PC-3 (cell line): ENCODE data around the gene GLDC. TPM values are rescaled to one million over a fixed set of nuclear protein-coding genes. Genes with fewer than 3 reads are reported as not detected.
A peak's percentile ranks its signal among the peaks of the same experiment; 100 is the strongest.
"Not testable (repeated sequence)": the region's sequence is repeated elsewhere in the genome, so short reads cannot be mapped to it uniquely, and the experiment has no call there.

Experiments
- ATAC-seq: fragments of 200-7000 bp; cut with Tn5 transposase; 2 replicates; pipeline ENCODE4 v1.9.1; 2020; ENCODE audit warnings: mild to moderate bottlenecking, moderate library complexity
- BruUV-seq: library from RNA; stranded (reverse); fragments of 400-500 nt; replicated peaks from 2 replicates; lab custom pipeline; 2021; lab: Mats Ljungman, UMichigan
- CTCF ChIA-PET: fragments of 300-600 bp; sonication (Branson Sonifier 250); formaldehyde crosslinking; loops from one replicate; lab custom pipeline; 2022; ENCODE audit warnings: antibody characterized with exemption; lab: Charles Lee
- POLR2A ChIA-PET: fragments of 300-600 bp; sonication (Branson Sonifier 250); formaldehyde crosslinking; loops from one replicate; lab custom pipeline; 2022; ENCODE audit warnings: antibody characterized with exemption; ENCODE audit not compliant: unreplicated experiment; lab: Charles Lee
- DNase-seq: peaks from one replicate; pipeline ENCODE4 v3.0.0-alpha.2; 2015
- H2AFZ ChIP-seq: fragments of 300-600 bp; sonication (generic); 2 replicates; pipeline ENCODE4 v1.6.0; 2016; ENCODE audit warnings: antibody characterized with exemption, low read length
- H3F3A ChIP-seq: fragments of 300-600 bp; sonication (generic); one replicate; pipeline ENCODE4 v1.6.0; 2017; ENCODE audit warnings: antibody characterized with exemption, low read length, control low read depth, mild to moderate bottlenecking; ENCODE audit not compliant: unreplicated experiment
- H3K27ac ChIP-seq: fragments of 300-600 bp; sonication (generic); 2 replicates; pipeline ENCODE4 v1.5.1; 2016; ENCODE audit warnings: mild to moderate bottlenecking, low read length
- H3K27me3 ChIP-seq: fragments of 300-600 bp; sonication (generic); 2 replicates; pipeline ENCODE4 v1.6.1; 2016; ENCODE audit warnings: low read length, mixed read lengths
- H3K36me3 ChIP-seq: fragments of 300-600 bp; sonication (generic); 2 replicates; pipeline ENCODE4 v1.6.1; 2016; ENCODE audit warnings: low read depth, mixed run types, low read length, mixed read lengths
- H3K4me1 ChIP-seq: fragments of 300-600 bp; sonication (generic); 2 replicates; pipeline ENCODE4 v1.5.1; 2016; ENCODE audit warnings: low read length; ENCODE audit not compliant: insufficient read depth
- H3K4me2 ChIP-seq: fragments of 300-600 bp; sonication (generic); 2 replicates; pipeline ENCODE4 v1.6.0; 2016; ENCODE audit warnings: low read length
- H3K4me3 ChIP-seq: fragments of 300-600 bp; sonication (generic); 2 replicates; pipeline ENCODE4 v1.5.1; 2016; ENCODE audit warnings: mild to moderate bottlenecking, low read length, mixed read lengths
- H3K79me2 ChIP-seq: fragments of 300-600 bp; sonication (generic); 2 replicates; pipeline ENCODE4 v1.6.1; 2017; ENCODE audit warnings: low read length, mixed read lengths
- H3K9ac ChIP-seq: fragments of 300-600 bp; sonication (generic); 2 replicates; pipeline ENCODE4 v1.6.0; 2016; ENCODE audit warnings: mild to moderate bottlenecking, low read length
- H3K9me2 ChIP-seq: fragments of 300-600 bp; sonication (generic); replicated peaks from 2 replicates; pipeline ENCODE4 v1.6.1; 2016; ENCODE audit warnings: mixed run types, low read length, mixed read lengths
- H3K9me3 ChIP-seq: fragments of 300-600 bp; sonication (generic); 2 replicates; pipeline ENCODE4 v1.6.1; 2016; ENCODE audit warnings: low read length, mixed read lengths
- H4K20me1 ChIP-seq: fragments of 300-600 bp; sonication (generic); 2 replicates; pipeline ENCODE4 v1.6.1; 2016; ENCODE audit warnings: low read length, mixed read lengths
- EZH2 ChIP-seq: fragments of 300-600 bp; sonication (generic); IDR thresholded peaks from one replicate; pipeline ENCODE4 v1.6.1; 2017; ENCODE audit warnings: antibody characterized with exemption, mild to moderate bottlenecking, low read length; ENCODE audit not compliant: unreplicated experiment
- EZH2phosphoT487 ChIP-seq: fragments of 300-600 bp; sonication (generic); IDR thresholded peaks from 2 replicates; pipeline ENCODE4 v1.6.1; 2018; ENCODE audit warnings: mild to moderate bottlenecking, antibody characterized with exemption, low read length, borderline replicate concordance
- intact Hi-C: fragments of 100-400 bp; cut with micrococcal nuclease; formaldehyde crosslinking; loops from 2 replicates; pipeline ENCODE4 v1.9.0; 2023
- total RNA-seq: library from RNA; depleted of rRNA; stranded (reverse); fragments of >200 nt; gene quantifications from 2 replicates; pipeline ENCODE4 v1.2.3, GENCODE V29; 2014
- TF ChIP-seq, protein P1 (sequence below): fragments of 300-600 bp; sonication (generic); conservative IDR thresholded peaks from 2 replicates; pipeline ENCODE4 v1.5.1; 2017; ENCODE audit warnings: antibody characterized with exemption, low read depth, mild to moderate bottlenecking, low read length

Gene GLDC
- total RNA-seq, 1 experiment from 2014 or later, result 8.1 TPM

DNA sequence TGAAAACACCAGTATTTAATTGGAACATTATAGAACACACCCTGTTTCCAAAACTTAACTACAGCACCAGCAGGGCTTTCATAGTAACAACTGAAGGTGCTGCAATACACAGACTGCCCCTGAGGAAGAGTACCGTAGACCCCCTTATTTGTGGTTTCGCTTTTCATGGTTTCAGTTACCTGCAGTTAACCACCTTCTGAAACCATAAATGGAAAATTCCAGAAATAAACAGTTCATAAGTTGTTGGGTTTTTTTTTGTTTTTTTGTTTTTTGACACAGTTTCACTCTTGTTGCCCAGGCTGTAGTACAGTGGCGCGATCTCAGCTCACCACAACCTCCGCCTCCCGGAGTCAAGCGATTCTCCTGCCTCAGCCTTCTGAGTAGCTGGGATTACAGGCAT, 9.5 kb upstream of the GLDC start:
- Histone ChIP-seq H3K4me2 (no peak overlapping the region), H3F3A (no peaks in the 10 kb centered on the region), H3K27me3 (no peaks in the 10 kb centered on the region), H2AFZ (no peak overlapping the region), H4K20me1 (no peaks in the 10 kb centered on the region), H3K79me2 (no peaks in the 10 kb centered on the region), H3K9me2 (no peaks in the 10 kb centered on the region), H3K9ac (no peak overlapping the region), H3K4me1 (no peaks in the 10 kb centered on the region), H3K9me3 (no peaks in the 10 kb centered on the region), H3K27ac (no peak overlapping the region), H3K4me3 (no peak overlapping the region), H3K36me3 (no peaks in the 10 kb centered on the region)
- DNase-seq (no peak), ATAC-seq (no peak)
- POLR2A ChIA-PET, result no interaction called here
- CTCF ChIA-PET, result no interaction called here
- TF ChIP-seq, protein P1, sequence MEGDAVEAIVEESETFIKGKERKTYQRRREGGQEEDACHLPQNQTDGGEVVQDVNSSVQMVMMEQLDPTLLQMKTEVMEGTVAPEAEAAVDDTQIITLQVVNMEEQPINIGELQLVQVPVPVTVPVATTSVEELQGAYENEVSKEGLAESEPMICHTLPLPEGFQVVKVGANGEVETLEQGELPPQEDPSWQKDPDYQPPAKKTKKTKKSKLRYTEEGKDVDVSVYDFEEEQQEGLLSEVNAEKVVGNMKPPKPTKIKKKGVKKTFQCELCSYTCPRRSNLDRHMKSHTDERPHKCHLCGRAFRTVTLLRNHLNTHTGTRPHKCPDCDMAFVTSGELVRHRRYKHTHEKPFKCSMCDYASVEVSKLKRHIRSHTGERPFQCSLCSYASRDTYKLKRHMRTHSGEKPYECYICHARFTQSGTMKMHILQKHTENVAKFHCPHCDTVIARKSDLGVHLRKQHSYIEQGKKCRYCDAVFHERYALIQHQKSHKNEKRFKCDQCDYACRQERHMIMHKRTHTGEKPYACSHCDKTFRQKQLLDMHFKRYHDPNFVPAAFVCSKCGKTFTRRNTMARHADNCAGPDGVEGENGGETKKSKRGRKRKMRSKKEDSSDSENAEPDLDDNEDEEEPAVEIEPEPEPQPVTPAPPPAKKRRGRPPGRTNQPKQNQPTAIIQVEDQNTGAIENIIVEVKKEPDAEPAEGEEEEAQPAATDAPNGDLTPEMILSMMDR, result no peak
- TF ChIP-seq EZH2phosphoT487, result no peak
- TF ChIP-seq EZH2, result no peak
- intact Hi-C loops, result no loop called here
- BruUV-seq, result no TSS peak

DNA sequence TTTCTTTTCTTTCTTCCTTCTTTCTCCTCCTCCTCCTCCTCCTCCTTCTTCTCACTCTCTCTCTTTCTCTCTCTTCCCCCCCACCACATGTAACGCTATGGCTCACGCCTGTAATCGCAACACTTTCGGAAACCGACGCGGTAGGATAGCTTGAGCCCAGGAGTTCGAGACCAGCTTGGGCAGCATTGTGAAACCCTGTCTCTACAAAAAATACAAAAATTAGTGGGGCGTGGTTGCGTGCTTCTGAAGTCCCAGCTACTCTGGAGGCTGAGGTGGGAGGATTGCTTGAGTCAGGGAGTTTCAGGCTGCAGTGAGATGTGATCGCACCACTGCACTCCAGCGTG, 736 bp upstream of the GLDC start:
- TF ChIP-seq EZH2, result no peak
- no peak for TF ChIP-seq EZH2phosphoT487
- TF ChIP-seq, protein P1, result no peak
- CTCF ChIA-PET, result no interaction called here
- H3F3A ChIP-seq, result no peaks in the 10 kb centered on the region
- no peaks in the 10 kb centered on the region for H3K9me2 ChIP-seq
- no peaks in the 10 kb centered on the region for H4K20me1 ChIP-seq
- H3K9ac ChIP-seq, result peak overlapping the region; percentile 63
- H3K27ac ChIP-seq, result no peak overlapping the region
- 0 out of 2 replicates have a peak, but pooled peaks cover 6% of the 10 kb centered on the region for H3K4me1 ChIP-seq
- peak overlapping the region; percentile 88 for H3K4me3 ChIP-seq
- no peaks in the 10 kb centered on the region for H3K9me3 ChIP-seq
- POLR2A ChIA-PET, result interaction anchor here (0.7 kb wide), 1 partner anchor 54 kb away, joined by 27 read pairs; no protein-coding TSS in a partner anchor
- intact Hi-C loops, result no loop called here
- H3K27me3 ChIP-seq, result no peaks in the 10 kb centered on the region
- H3K4me2 ChIP-seq, result peak overlapping the region; percentile 99
- BruUV-seq, result no TSS peak
- peak overlapping the region; percentile 96 for H2AFZ ChIP-seq
- ATAC-seq (peak; percentile 25), DNase-seq (peak; percentile 17)
- peaks cover 5% of the 10 kb centered on the region; the same call in 1 of the 2 replicates for H3K79me2 ChIP-seq
- no peaks in the 10 kb centered on the region for H3K36me3 ChIP-seq

DNA sequence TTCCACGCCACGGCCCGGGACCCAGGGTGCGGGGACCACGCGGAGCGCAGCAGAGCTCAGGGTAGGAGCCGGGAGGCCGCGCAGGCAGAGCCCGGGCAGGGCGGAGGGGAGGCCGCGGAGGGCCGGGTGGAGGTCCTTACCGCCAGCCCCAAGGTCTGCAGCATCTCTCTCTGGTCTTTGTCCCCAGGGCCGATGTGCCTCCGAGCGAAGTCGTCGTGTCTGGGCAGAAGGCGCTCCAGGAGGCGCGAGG, 499 bp downstream of the GLDC start:
- H3K4me1 ChIP-seq, H3K9me2 ChIP-seq, H3K9me3 ChIP-seq, H4K20me1 ChIP-seq, CTCF ChIA-PET, H3K27ac ChIP-seq, BruUV-seq, H3K4me3 ChIP-seq, POLR2A ChIA-PET, DNase-seq, H3K36me3 ChIP-seq, H3K9ac ChIP-seq, H3K79me2 ChIP-seq, H3K27me3 ChIP-seq, H3F3A ChIP-seq, H2AFZ ChIP-seq, ATAC-seq: not testable (repeated sequence)
- peak overlapping the region; percentile 99; the same call in 1 of the 2 replicates for H3K4me2 ChIP-seq
- intact Hi-C loops, result loop anchor here (2.0 kb wide), 1 partner anchor 36 kb away; no protein-coding TSS in a partner anchor
